Tibial artery (tissue), 4 donors: ENCODE measurements around the gene ENAM.
"Not testable (repeated sequence)": the region's sequence is repeated elsewhere in the genome, so short reads cannot be mapped to it uniquely, and the experiment has no call there.

Source experiments
- DNase-seq, 2 donors: peaks; one replicate each; pipeline ENCODE4 v3.0.0-alpha.2; 2019
- H3K27ac ChIP-seq, 2 donors: fragments of 200-600 bp; sonication (generic) in 1 of 2; 1 replicate in 1 of 2; 2 replicates in 1 of 2; pipeline ENCODE4 v1.5.1; 2018 to 2019; ENCODE audit warnings: mild to moderate bottlenecking in 1 of 2
- H3K27me3 ChIP-seq, 2 donors: fragments of 200-600 bp; sonication (generic) in 1 of 2; one replicate each; pipeline versions ENCODE4 v1.5.1 to v1.6.0; 2016 to 2019
- H3K36me3 ChIP-seq, 3 donors: fragments of 200-600 bp; sonication (generic) in 2 of 3; one replicate each; pipeline ENCODE4 v1.5.1; 2016 to 2019; ENCODE audit warnings: mild to moderate bottlenecking in 2 of 3
- H3K4me1 ChIP-seq, 4 donors: fragments of 200-600 bp; sonication (generic) in 2 of 4; 1 replicate in 3 of 4; 2 replicates in 1 of 4; pipeline ENCODE4 v1.5.1; 2016 to 2019
- H3K4me3 ChIP-seq, 2 donors: fragments of 200-600 bp; sonication (generic) in 1 of 2; 1 replicate in 1 of 2; 2 replicates in 1 of 2; pipeline ENCODE4 v1.5.1; 2018 to 2019; ENCODE audit warnings: mild to moderate bottlenecking in 2 of 2
- H3K9me3 ChIP-seq, 3 donors: fragments of 200-600 bp; sonication (generic) in 1 of 3; one replicate each; pipeline ENCODE4 v1.5.1; 2016 to 2019
- CTCF ChIP-seq, 2 experiments: fragments of 200-600 bp in 1 of 2; fragments of 450-650 bp in 1 of 2; IDR thresholded peaks; one replicate each; pipeline ENCODE4 v1.5.1; 2017 to 2019; ENCODE audit warnings: antibody characterized with exemption in 2 of 2, mild to moderate bottlenecking in 1 of 2, moderate library complexity in 1 of 2
- intact Hi-C: fragments of 100-400 bp; cut with DNase I; formaldehyde crosslinking; loops from one replicate; pipeline ENCODE4 v1.15.0; 2023; ENCODE audit warnings: low total_unique reads

The ENAM gene

GRCh38 chr4:70687392-70687791, 58.8 kb downstream of the ENAM start:
- peak; percentile 26 to 64 for DNase-seq
- Histone ChIP-seq H3K36me3 (peaks cover 0 to 12% (median 0%) of the 10 kb centered on the region in 3 donors), H3K4me3 (peak overlapping the region; percentile 85 to 92), H3K4me1 (peaks cover 0 to 41% (median 24%) of the 10 kb centered on the region in 4 donors), H3K27ac (peak overlapping the region; percentile 94 to 95), H3K27me3 (no peaks in the 10 kb centered on the region), H3K9me3 (no peaks in the 10 kb centered on the region)
- intact Hi-C loops, result loop anchor here (5.0 kb wide), 1 partner anchor 155 kb away; no protein-coding TSS in a partner anchor
- no peak for TF ChIP-seq CTCF (IDR thresholded peaks at IDR 0.05)

GRCh38 chr4:70687821-70688794, 59.6 kb downstream of the ENAM start, which contains the start of gene UTP3:
Gene UTP3 (plus strand): TSS chr4:70688532. CDS start chr4:70688678, 146 bp downstream.
- TF ChIP-seq CTCF (IDR thresholded peaks at IDR 0.05), result peak; percentile 89 to 97
- Histone ChIP-seq H3K27ac (peak within 1 kb of the TSS; percentile 94 to 95), H3K27me3 (no peaks in the 10 kb centered on the region), H3K36me3 (peaks cover 0 to 12% (median 0%) of the 10 kb centered on the region in 3 donors), H3K4me1 (peaks cover 0 to 42% (median 24%) of the 10 kb centered on the region in 4 donors), H3K9me3 (no peaks in the 10 kb centered on the region), H3K4me3 (peak within 1 kb of the TSS; percentile 85 to 92)
- intact Hi-C loops, result loop anchor here (2.0 to 5.0 kb wide), 2 partner anchors 17 to 154 kb away; no protein-coding TSS in a partner anchor
- peak; percentile 94 to 98 for DNase-seq

- no peak for DNase-seq
- Histone ChIP-seq H3K4me1 (peaks cover 0 to 42% (median 24%) of the 10 kb centered on the region in 4 donors), H3K27me3 (no peaks in the 10 kb centered on the region), H3K9me3 (no peaks in the 10 kb centered on the region), H3K36me3 (peaks cover 0 to 16% (median 0%) of the 10 kb centered on the region in 3 donors), H3K4me3 (peak overlapping the region; percentile 85 to 92), H3K27ac (peak overlapping the region; percentile 94 to 95)
- intact Hi-C loops, result loop anchor here (2.0 to 5.0 kb wide), 2 partner anchors 16 to 153 kb away; no protein-coding TSS in a partner anchor
- no peak for TF ChIP-seq CTCF (IDR thresholded peaks at IDR 0.05)
Observed at GRCh38 chr4:70688795-70689231, 60.3 kb downstream of the ENAM start.

- no peak for DNase-seq
- H3K4me1 ChIP-seq, result peaks cover 0 to 42% (median 24%) of the 10 kb centered on the region in 4 donors
- H3K9me3 ChIP-seq, result no peaks in the 10 kb centered on the region
- peaks cover 0 to 21% (median 0%) of the 10 kb centered on the region in 3 donors for H3K36me3 ChIP-seq
- intact Hi-C loops, result no loop called here
- no peak overlapping the region for H3K4me3 ChIP-seq
- no peaks in the 10 kb centered on the region for H3K27me3 ChIP-seq
- no peak overlapping the region for H3K27ac ChIP-seq
- TF ChIP-seq CTCF (IDR thresholded peaks at IDR 0.05), result no peak
Observed at GRCh38 chr4:70691661-70692060, 63.1 kb downstream of the ENAM start.

GRCh38 chr4:70694633-70695032, 66.1 kb downstream of the ENAM start:
- H3K27ac ChIP-seq, H3K4me3 ChIP-seq, H3K9me3 ChIP-seq, DNase-seq, intact Hi-C loops, H3K27me3 ChIP-seq: not testable (repeated sequence)
- H3K4me1 ChIP-seq, result peaks cover 0 to 28% (median 18%) of the 10 kb centered on the region in 4 donors
- H3K36me3 ChIP-seq, result peaks cover 0 to 21% (median 0%) of the 10 kb centered on the region in 3 donors
